ENCODE measurements around the gene PDE2A.

- no peak for TF ChIP-seq NFE2L2 (IDR thresholded peaks at IDR 0.05; ENCODE audit: low read depth, low read length)
- TF ChIP-seq CTCF (conservative IDR thresholded peaks at IDR 0.05; ENCODE audit: low read depth, low read length): no peak
- no peak for TF ChIP-seq MAFK (IDR thresholded peaks at IDR 0.05; ENCODE audit: low read depth, low read length)
- no peak for TF ChIP-seq RFX5 (IDR thresholded peaks at IDR 0.05; ENCODE audit: low read depth, low read length)
- no peak for TF ChIP-seq SMC3 (IDR thresholded peaks at IDR 0.05; ENCODE audit: low read depth, low read length)
- TF ChIP-seq RAD21 (IDR thresholded peaks at IDR 0.05; ENCODE audit: low read length): no peak
- TF ChIP-seq BHLHE40 (IDR thresholded peaks at IDR 0.05; ENCODE audit: low read depth, low read length): no peak
- no peak for TF ChIP-seq CEBPB (IDR thresholded peaks at IDR 0.05; ENCODE audit: low read depth, low read length)
These were observed 89.8 kb downstream of the PDE2A start for GRCh38 chr11:72584293-72584938.

Measured in IMR-90 (cell line).